Measurements from ENCODE around the gene FOXN4.

DNA sequence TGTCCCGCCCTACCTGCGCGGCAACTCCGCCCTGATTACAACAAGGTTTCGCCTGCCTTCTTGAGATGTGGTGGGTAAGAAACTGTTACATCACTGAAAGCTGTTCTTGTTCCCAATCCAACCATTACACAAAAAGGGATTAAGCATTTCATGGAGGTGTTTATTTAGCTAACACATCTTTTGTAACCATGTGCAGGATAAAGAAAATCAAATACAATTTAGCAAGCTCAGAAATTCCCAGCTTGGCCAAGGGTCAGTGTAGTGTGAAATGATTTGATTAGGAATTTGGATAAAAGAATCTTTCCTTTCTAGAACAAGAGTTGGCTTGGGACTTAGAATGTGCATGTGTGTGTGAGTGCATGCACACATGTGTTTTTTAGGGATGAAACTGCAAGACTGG is 6.3 kb downstream of the FOXN4 start:
- TF ChIP-seq POLR2A (IDR thresholded peaks at IDR 0.05): no peak
- TF ChIP-seq, protein P1, sequence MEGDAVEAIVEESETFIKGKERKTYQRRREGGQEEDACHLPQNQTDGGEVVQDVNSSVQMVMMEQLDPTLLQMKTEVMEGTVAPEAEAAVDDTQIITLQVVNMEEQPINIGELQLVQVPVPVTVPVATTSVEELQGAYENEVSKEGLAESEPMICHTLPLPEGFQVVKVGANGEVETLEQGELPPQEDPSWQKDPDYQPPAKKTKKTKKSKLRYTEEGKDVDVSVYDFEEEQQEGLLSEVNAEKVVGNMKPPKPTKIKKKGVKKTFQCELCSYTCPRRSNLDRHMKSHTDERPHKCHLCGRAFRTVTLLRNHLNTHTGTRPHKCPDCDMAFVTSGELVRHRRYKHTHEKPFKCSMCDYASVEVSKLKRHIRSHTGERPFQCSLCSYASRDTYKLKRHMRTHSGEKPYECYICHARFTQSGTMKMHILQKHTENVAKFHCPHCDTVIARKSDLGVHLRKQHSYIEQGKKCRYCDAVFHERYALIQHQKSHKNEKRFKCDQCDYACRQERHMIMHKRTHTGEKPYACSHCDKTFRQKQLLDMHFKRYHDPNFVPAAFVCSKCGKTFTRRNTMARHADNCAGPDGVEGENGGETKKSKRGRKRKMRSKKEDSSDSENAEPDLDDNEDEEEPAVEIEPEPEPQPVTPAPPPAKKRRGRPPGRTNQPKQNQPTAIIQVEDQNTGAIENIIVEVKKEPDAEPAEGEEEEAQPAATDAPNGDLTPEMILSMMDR (IDR thresholded peaks at IDR 0.05): no peak
